HepG2 (cell line): ENCODE data around the gene ZNF454. TPM values are rescaled to one million over a fixed set of nuclear protein-coding genes. Genes with fewer than 3 reads are reported as not detected.
A peak's percentile ranks its signal among the peaks of the same experiment; 100 is the strongest.

Experiments used
- BRF2 ChIP-seq: sonication (generic); formaldehyde crosslinking; IDR thresholded peaks from 2 replicates; pipeline ENCODE4 v1.8.1; 2022; ENCODE audit warnings: mild to moderate bottlenecking, missing genetic modification reagents
- DDIT3 ChIP-seq: sonication (generic); formaldehyde crosslinking; IDR thresholded peaks from 2 replicates; pipeline ENCODE4 v1.4.0; 2020; ENCODE audit warnings: mild to moderate bottlenecking, missing genetic modification reagents
- E2F2 ChIP-seq: sonication (generic); formaldehyde crosslinking; IDR thresholded peaks from 2 replicates; pipeline ENCODE4 v1.4.0; 2020; ENCODE audit warnings: missing genetic modification reagents, borderline replicate concordance
- ELF3 ChIP-seq: IDR thresholded peaks from 2 replicates; pipeline ENCODE4 v1.6.1; 2016; ENCODE audit warnings: missing genetic modification reagents, missing compliant biosample characterization
- ETV6 ChIP-seq: sonication (generic); formaldehyde crosslinking; conservative IDR thresholded peaks from 2 replicates; pipeline ENCODE4 v1.4.0; 2020; ENCODE audit warnings: missing genetic modification reagents
- MTA1 ChIP-seq: sonication (generic); formaldehyde crosslinking; IDR thresholded peaks from 2 replicates; pipeline ENCODE4 v1.4.0; 2020; ENCODE audit warnings: missing genetic modification reagents, mild to moderate bottlenecking, borderline replicate concordance
- PRPF4 ChIP-seq: fragments of 200-400 bp; formaldehyde crosslinking; IDR thresholded peaks from 2 replicates; pipeline ENCODE4 v1.6.1; 2016; ENCODE audit warnings: low read length, low read depth; ENCODE audit not compliant: poor library complexity, severe bottlenecking
- ZBTB3 ChIP-seq: sonication (generic); formaldehyde crosslinking; IDR thresholded peaks from 2 replicates; pipeline ENCODE4 v1.4.0; 2020; ENCODE audit warnings: low read depth, mild to moderate bottlenecking, moderate library complexity, missing genetic modification reagents, borderline replicate concordance
- ZNF18 ChIP-seq: sonication (generic); formaldehyde crosslinking; IDR thresholded peaks from 2 replicates; pipeline ENCODE4 v1.8.0; 2022; ENCODE audit warnings: mild to moderate bottlenecking, missing genetic modification reagents; ENCODE audit not compliant: insufficient replicate concordance
- ZNF501 ChIP-seq: sonication (generic); formaldehyde crosslinking; IDR thresholded peaks from 2 replicates; pipeline ENCODE4 v1.5.1; 2020; ENCODE audit warnings: mild to moderate bottlenecking, moderate library complexity, missing genetic modification reagents
- ZNF709 ChIP-seq: sonication (generic); formaldehyde crosslinking; IDR thresholded peaks from 2 replicates; pipeline ENCODE4 v1.5.0; 2020; ENCODE audit warnings: mild to moderate bottlenecking, missing genetic modification reagents
- polyA plus RNA-seq, 8 experiments: library from polyadenylated mRNA; depleted of rRNA in 3 of 8; stranded (reverse) in 7 of 8; unstranded in 1 of 8; fragments of >200 nt; fragmentation: Illumina TruSeq in 4 of 8; extraction: Trizol in 4 of 8; gene quantifications; 2 replicates each; pipeline versions ENCODE4 v1.2.1 to v1.2.3, GENCODE V29; 2011 to 2016; ENCODE audit warnings: low read depth in 4 of 8, missing spikeins in 1 of 8, mixed read lengths in 1 of 8; ENCODE audit not compliant: insufficient read depth in 1 of 8
- total RNA-seq, 5 experiments: library from RNA; depleted of rRNA; stranded (reverse); fragments of >200 nt; fragmentation: Illumina TruSeq; extraction: Trizol; gene quantifications; 2 replicates each; pipeline ENCODE4 v1.2.3, GENCODE V29; 2016; ENCODE audit warnings: low read depth in 1 of 5
- TF ChIP-seq, protein P1 (sequence below): sonication (generic); formaldehyde crosslinking; IDR thresholded peaks from 2 replicates; pipeline ENCODE4 v1.4.0; 2020; ENCODE audit warnings: missing genetic modification reagents, low read depth, mild to moderate bottlenecking, borderline replicate concordance
- TF ChIP-seq, protein P2 (sequence below): sonication (generic); formaldehyde crosslinking; IDR thresholded peaks from 2 replicates; pipeline ENCODE4 v1.5.0; 2020; ENCODE audit warnings: mild to moderate bottlenecking, missing genetic modification reagents

The ZNF454 gene
- total and polyA plus RNA-seq, 2 of the 13 experiments (the other 11 are each of a cell fraction or from before 2014, with no cell fraction given): 0.16 TPM; not detected in 1

GRCh38 chr5:178895615-178896571 lies 45.1 kb upstream of the ZNF454 start, which contains the start of gene ZFP2 (continued):
- TF ChIP-seq, protein P1, sequence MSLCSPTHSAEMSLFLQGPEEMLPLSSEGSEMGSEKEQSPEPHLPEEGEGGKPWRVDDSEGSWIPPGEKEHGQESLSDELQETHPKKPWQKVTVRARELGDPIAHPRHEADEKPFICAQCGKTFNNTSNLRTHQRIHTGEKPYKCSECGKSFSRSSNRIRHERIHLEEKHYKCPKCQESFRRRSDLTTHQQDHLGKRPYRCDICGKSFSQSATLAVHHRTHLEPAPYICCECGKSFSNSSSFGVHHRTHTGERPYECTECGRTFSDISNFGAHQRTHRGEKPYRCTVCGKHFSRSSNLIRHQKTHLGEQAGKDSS (CRISPR knock-in tag): 0 out of 2 replicates have a peak, but pooled peaks have one; percentile 17
- TF ChIP-seq ZNF501 (CRISPR knock-in tag): 0 out of 2 replicates have a peak, but pooled peaks have one; percentile 41
- no peak; the same call in 1 of the 2 replicates for TF ChIP-seq ZNF709 (CRISPR knock-in tag)
- TF ChIP-seq MTA1 (CRISPR knock-in tag): no peak
- TF ChIP-seq BRF2: no peak
- TF ChIP-seq E2F2 (CRISPR knock-in tag): 0 out of 2 replicates have a peak, but pooled peaks have one; percentile 37
- TF ChIP-seq DDIT3 (CRISPR knock-in tag): no peak
- no peak for TF ChIP-seq ELF3 (CRISPR knock-in tag)
- TF ChIP-seq PRPF4: no peak
- TF ChIP-seq, protein P2, sequence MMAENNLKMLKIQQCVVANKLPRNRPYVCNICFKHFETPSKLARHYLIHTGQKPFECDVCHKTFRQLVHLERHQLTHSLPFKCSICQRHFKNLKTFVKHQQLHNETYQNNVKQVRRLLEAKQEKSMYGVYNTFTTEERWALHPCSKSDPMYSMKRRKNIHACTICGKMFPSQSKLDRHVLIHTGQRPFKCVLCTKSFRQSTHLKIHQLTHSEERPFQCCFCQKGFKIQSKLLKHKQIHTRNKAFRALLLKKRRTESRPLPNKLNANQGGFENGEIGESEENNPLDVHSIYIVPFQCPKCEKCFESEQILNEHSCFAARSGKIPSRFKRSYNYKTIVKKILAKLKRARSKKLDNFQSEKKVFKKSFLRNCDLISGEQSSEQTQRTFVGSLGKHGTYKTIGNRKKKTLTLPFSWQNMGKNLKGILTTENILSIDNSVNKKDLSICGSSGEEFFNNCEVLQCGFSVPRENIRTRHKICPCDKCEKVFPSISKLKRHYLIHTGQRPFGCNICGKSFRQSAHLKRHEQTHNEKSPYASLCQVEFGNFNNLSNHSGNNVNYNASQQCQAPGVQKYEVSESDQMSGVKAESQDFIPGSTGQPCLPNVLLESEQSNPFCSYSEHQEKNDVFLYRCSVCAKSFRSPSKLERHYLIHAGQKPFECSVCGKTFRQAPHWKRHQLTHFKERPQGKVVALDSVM (CRISPR knock-in tag): no peak
- TF ChIP-seq ZBTB3 (CRISPR knock-in tag): no peak
- TF ChIP-seq ETV6: no peak
- TF ChIP-seq ZNF18: no peak
